Superior temporal gyrus (tissue), 1 donor: ENCODE results near the gene ADCY7.

Experiments
- DNase-seq: peaks from one replicate; pipeline ENCODE4 v3.0.0-alpha.2; 2016; ENCODE audit errors: extremely low spot score

Gene ADCY7

DNA sequence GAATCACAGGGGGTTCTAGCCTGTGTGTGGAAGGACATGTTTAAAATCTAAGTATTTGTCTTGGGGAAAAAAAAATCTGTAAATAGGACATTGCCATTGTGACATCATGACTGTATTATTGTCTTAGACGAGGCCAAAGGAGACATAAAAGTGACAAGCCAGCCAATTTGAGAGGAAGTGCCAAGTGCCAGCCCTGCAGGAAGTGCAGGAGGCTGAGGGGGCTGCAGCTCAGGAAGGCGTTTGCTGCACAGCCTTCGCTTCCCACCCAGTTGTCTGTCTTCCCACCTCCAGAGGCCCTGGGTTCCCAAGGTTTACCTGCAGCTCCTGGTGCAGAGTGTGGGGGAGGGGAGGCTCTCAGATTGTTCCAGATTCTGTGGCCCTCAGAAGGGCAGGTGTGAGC lies 1.3 kb downstream of the ADCY7 start:
- no peak for DNase-seq

DNA sequence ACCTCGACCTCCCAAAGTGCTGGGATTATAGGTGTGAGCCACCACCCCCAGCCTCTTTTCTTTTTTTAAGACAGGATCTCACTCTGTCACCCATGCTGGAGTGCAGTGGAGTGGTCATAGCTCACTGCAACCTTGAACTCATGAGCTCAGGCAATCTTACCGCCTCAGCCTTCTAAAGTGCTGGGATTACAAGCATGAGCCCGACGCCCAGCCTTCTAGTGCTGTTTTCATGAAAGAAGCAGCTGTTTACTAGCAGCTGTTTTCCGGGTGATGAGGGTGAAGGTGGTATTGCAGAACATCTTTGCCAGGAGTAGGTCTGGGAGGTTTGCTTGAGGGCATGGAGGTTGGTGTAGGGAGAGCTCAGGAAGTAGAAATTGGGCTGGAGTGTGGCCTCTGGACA lies 2.0 kb downstream of the ADCY7 start:
- DNase-seq: no peak

DNA sequence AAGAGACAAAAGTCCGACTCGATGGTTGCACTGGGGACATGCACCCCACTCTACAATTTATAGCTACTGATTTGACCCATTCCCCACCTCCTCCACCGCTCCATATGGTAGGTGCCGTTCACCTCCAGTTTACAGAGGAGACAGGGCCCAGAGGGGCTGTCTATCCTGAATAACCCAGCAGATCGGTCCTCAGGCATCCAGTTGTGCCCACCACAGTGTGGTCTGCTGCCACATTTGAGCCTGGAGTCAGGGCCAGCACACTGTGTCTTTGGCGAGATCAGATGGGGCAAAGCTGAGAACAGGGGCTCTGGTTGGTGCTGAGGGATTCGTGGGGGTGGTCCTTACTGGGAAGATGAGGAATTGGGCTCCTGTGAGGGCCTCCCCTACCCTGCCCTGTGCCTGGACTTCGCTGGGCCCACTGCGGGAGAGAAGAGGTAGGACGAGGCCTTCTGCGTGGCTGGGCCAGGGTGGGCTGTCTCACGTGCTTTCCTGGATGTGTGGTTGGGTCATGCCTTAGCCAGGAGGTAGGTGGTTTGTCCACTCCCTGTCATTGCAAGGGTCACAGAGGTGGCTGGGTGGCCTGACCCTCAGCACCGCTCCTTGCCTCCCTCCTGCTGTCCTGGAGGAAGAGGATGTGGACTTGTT lies 2.8 kb downstream of the ADCY7 start:
- DNase-seq: no peak

DNA sequence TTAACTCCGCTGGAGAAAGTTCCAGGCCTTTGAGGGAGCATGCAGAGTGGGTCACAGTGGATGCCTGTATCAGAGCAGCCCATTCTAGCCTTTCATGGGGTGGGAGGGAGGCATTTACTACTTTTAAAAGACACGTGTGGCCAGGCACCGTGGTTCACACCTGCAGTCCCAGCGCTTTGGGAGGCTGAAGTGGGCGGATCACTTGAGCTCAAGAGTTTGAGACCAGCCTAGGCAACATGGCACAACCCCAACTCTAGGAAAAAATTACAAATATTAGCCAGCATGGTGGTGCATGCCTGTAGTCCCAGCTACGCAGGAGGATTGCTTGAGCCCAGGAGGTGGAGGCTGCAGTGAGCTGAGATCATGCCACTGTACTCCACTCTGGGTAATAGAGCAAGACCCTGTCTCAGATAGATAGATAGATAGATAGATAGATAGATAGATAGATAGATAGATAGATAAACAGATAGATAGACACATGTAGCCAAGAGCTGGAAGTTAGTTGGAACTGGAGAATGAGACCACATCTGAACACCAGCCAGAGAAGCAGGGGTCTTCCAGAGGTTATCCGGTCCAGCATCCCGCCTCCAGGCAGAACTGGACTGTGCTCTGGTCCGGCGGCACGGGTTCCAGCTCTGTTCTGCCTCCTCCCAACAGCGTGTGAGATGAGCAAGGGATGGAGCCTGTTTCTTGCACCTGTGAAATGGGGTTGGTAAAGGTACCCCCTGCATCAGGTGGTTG lies 3.6 kb downstream of the ADCY7 start:
- no peak for DNase-seq

DNA sequence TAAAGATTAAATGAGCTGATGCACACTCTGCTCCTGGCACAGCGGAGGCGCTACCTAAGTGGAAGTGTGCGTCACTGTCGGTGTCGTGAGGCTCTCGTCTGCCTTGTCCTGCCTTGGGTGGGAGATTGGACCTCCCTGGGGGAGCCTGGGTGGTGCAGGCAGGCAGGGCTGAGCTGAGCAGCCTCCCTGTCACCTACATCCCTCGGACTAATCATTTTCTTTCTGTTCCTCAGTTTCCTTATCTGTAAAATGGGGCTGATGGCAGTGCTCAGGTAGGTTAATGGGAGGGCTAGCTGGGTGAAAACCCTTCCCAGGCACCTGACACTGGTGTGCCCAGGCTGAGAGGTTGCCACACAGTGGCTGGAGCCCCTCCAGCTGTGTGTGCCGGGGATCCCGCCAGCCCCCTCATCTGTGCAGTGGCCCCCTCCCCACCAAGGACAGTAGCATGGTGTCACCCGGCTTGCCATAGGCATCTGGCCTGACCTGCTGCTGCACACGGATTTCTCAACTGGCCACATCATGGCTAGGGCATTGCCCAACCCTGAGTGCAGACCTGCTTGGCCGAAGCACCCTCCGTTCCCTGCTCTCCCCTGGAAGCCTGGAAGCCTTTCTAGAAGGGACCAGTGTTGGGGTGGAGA lies 4.3 kb downstream of the ADCY7 start:
- DNase-seq: no peak

DNA sequence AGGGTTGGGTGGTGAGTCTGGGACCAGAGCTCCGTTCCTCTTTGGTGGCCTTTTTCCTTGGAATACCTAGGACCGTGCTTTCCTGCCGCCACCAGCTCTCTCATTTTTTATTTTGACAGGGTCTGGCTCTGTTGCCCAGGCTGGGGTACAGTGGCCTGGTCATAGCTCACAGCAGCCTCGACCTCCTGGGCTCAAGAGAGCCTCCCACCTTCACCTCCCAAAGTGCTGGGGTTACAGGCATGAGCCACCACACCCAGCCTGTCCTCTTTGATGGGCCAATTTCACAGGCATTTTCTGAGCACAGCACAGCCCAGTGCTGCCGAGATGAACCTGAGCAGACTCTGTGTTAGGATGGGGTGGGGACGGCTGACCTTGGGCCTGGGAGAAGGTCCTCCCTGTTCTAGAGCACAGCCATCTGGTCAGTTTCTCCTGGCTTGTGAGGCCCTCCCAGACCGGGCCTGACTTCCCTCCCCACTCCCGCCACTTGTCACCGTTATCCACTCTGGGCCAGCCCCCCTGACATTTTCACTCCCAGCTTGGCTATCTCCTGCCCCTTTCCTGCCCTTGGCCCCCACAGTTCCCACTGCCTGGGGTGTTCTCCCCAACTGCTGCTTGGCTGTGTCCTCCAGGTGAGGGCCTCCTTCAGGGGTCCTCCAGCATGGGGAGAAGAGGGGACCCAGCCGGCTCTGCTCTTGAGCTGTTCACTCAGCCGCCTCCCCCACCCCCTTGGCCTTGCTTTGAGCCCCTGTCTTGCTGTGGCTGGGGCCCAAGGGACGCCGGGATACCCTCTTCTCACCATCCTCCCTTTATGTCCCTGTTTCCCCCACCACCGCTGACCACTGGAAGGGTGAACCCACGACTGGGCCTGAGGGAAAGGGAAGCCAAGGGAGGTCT lies 5.0 kb downstream of the ADCY7 start:
- no peak for DNase-seq

DNA sequence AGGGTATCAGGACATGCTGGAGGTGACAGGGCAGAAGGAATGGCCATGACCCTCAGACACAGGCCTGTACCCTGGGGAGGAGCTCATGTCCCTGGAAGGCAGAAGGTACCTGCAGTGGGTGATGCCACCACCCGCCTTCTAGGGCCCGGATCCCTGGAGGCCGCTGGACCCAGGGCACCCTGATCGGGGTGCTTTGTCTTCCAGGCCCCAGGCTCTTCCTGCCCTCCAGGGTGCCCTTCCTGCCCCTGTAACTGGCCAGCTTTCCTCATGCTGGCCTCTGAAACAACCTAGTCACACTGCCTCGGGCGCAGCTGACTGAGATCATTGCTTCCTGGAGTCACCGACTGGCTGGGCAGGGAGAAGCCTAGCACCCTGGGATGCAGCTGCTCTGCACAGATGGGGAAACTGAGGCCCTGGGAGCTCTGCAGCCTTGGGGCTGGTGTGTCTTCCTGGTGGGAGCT lies 5.8 kb downstream of the ADCY7 start:
- DNase-seq: no peak

DNA sequence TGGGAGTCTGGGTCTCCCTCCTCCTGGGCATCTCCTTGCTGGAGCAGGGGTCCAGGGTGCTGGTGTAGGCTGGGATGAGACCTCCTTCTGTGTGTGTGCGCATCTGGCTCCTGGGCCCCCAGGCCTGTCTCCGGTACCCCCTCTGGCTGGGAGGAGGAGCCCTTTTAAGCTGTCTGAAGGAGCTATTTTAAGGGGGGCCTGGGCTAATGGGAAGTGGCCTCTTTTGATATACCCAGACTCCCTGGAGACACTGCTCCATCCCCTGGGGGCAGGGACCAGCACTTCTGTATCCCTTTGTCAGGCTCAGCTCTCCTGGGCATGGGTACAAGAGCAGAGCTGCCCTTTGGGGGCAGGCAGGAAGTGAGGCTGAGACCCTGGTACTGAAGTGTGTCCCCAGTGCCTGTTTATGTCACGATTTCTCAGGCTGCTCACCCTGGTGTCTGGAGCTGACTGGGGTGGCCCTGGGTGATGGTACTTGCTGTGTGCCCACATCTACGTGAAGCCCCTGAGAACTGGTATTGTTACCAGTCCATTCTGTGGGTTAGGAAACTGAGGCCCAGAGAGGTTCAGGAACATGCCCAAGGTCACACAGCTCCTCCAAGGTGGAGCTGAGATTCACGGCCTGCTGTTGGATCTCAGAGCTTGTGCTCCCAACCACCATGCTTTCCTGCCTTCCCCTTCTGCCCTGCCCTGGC lies 6.5 kb downstream of the ADCY7 start:
- DNase-seq: no peak

DNA sequence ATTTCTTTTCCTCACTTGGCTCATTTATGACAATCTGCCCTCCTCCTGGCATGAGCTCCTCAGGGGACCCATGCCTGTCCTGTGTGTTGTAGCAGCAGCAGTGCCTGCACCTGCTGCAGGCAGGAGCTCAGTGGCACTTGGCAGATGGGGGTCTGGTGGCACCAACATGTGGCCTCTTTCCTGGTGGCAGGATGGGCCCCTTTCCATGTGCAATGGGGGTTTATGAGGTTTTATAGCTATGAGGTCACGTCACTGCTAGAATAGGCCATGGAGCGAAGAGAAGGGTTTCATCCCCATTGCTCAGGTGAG lies 7.0 kb downstream of the ADCY7 start:
- no peak for DNase-seq

DNA sequence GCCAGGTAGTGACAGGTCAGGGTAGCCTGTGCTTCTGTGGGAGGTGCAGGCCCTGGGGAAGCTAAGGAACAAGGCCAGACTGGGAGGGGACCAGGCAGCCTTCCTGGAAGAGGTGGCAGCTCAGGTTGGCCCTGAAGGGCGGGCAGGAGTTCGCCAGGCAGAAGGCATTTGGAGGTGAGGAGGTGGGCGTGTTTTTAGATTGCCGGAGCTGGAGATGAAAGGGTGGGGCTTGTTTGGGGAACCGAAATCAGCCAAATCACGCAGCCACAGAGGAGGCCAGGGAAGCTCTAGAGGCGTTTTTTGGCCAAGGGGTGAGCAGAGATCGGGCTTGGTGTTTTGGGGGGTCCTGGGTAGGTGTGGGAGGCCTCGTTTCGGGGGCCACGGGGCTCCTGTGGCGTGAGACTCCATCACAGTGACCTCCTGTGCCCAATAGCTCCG lies 7.6 kb downstream of the ADCY7 start:
- no peak for DNase-seq

DNA sequence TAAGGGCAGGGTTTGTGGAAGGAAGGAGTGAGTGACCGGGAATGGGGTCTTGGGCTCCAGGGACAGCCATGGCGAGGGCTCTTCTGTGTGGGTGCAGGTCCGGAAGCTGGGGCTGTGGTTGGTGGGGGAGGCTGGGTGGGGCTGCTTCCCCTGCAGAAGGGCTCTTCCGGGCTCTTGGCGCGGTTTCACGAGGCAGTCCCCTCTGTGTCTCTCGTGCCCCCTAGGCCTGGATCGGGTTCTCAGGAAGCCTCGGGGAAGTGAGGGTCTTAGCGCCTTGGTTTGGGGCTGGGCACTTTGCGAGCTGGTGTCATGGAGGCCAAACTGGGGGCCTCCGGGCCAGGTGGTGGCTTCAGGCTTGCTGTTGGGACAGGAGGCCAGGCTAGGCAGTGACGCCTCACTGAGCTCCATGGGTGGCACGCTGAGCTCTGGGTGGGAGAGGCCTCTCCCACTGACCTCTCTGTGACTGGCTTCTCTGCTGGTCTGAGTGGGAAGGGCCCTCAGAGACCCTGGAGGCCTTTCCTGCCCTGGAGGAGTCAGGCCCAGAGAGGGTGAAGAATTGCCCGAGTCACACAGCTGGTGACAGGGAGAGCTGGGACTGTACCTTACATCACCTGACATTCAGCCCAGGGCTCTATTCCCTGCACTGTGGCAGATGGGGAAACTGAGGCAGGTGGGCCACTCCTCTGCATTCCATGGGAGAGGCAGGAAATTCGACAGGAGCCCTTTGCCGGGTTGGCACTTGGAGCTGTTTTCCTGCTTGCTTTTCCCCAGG lies 8.2 kb downstream of the ADCY7 start:
- DNase-seq: no peak

DNA sequence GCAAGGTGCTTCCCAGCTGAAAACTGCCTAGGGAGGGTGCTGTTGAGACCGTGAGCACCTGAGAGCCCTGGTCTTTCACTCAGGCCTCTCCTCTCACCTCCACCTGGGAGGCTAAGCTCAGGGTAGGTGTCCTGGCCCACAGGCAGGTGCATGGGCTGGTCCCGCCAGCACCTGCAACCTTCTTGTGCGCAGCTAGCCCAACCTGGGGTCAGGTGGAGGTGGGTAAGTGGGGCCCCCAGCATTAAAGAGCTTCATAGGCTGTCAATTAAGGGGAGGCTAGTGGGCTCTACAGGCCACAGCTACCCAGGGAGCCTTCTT lies 8.7 kb downstream of the ADCY7 start:
- no peak for DNase-seq

DNA sequence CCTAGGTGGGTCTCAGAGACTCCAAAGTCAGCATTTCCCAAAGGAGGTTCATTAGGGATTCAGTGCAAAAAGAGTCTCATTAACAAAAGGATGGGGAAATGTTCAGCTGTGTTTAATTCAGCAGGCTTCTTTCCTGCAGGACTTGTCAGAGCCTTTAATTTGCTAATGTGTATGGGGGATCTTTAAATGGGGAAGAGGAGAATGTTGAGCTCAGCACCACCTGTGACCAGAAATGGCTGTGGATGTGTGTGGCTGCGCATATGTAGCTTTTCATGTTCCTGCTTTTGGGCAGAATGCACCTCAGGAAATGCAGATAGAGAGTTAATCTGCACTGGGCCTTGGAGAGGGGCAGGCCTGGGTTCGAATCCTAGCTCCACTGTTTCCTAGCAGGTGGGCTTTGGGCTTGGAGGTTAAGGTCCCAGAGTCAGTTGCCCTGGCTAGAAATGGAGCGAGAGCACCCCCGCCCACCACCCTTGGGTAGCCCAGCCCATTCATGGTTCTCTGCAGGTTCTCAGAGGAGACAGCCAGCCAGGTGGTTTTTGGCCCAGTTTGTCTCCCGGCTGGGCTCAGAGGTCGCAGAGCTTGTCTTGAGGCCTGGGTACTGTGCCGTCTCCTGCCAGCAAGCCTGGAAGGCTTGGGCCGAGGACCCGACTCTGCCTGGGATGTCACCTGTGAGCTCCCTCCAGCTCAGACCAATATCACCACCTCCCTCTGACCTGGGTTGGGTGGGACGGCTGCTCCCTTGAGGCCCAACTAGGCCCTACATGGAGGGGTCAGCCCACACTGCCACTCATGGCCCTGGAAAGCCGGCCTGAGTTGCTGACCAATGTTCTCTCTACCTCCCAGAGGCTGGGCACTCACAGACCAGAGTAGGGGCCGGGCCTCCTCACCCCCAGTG lies 9.3 kb downstream of the ADCY7 start:
- DNase-seq: no peak

DNA sequence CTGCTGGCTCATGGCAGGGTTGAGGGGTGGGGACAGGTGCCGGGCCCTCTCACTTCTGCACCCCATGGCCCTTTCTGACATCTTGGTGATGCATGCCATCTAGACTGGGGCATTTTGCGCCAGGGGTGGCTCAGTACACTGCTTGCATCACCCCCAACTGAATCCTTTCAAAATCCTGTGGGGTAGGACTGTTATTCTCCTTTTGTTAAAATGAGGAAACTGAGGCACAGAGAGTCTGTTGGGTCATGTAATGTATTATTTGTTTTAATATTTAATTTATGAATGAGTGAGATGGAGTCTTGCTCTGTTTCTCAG lies 9.9 kb downstream of the ADCY7 start:
- DNase-seq: no peak

DNA sequence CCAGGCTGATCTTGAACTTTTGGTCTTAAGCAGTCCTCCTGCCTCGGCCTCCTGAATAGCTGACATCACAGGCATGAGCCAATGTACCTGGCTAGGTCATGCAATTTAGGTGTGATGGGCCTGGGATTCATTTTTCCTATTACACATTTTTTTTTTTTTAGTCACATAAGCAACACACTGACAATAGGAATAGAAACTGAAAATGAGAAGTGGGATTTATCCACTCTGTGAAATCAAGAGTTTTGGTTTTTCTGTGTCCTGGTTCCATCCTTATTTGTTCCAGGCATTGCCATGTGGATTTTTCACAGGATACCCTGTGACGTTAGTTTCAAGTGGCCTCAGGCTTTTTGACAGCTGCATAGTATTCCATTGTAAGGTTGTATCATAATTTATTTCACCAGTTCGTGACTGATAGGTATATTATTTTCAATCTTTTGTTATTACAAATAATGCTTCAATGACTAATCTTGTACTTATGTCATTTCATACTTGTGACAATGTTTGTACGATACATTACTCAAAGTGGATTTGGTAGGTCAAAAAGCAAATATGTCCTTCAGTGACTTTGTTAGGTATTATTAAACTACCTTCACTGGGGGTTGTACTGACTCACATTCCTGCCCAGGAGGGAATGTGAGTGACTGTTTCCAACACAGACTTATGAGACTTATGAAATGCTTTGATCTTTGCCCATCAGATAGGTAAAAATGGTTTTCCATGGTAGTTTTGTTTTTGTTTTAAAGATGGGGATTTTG lies 10.6 kb downstream of the ADCY7 start:
- no peak for DNase-seq

DNA sequence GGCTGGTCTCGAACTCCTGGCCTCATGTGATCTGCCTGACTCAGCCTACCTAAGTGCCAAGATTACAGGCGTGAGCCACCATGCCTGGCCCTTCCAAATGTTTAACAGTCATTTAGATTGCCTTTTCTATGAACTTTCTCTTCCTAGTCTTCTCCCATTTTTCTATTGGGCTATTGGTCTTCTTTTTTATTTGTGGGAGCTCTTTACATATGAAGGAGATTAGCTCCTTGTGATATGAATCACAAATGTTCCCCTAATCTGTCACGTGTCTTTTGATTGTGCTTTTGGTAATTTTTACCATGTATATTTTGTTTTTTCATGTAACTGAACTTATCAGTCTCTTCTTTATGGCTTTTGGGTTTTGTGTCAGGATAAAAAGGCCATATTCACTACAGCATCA lies 11.9 kb downstream of the ADCY7 start:
- no peak for DNase-seq

DNA sequence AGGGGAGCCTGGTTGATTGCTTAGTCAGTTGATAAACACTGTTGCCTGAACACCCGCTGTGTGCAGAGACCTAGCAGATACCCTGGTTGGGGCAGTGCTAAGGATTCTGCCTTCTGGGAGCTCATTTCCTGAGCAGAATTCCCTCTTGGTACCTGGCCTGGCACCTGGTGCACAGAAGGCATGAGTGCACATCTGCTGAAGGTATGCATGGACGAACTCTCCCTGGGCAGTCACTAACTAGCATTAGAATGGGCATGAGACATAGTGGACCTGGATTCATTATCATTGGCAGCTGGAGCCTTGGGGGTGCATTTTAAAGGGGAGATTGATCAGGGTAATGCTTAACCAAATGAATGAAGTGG lies 13.1 kb downstream of the ADCY7 start:
- no peak for DNase-seq

DNA sequence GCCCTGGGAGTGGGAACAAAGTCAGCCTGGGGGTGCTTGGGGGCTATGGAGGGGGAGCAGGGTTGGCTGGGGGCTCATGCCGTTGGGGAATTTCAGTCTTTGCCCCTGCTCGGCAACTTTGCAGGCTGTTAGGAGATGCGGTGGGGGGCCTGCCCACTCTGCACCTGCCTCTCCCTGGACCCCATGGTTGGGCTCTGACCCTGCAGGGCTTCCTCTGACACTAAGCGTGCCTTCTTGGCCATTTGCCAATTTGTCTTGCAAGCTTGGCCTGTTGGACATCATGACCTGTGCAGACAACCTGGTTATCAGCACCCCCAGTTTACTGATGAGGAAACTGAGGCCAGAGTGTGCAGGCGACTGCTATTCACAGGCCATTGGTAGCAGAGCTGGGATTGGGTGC lies 14.6 kb downstream of the ADCY7 start:
- no peak for DNase-seq

DNA sequence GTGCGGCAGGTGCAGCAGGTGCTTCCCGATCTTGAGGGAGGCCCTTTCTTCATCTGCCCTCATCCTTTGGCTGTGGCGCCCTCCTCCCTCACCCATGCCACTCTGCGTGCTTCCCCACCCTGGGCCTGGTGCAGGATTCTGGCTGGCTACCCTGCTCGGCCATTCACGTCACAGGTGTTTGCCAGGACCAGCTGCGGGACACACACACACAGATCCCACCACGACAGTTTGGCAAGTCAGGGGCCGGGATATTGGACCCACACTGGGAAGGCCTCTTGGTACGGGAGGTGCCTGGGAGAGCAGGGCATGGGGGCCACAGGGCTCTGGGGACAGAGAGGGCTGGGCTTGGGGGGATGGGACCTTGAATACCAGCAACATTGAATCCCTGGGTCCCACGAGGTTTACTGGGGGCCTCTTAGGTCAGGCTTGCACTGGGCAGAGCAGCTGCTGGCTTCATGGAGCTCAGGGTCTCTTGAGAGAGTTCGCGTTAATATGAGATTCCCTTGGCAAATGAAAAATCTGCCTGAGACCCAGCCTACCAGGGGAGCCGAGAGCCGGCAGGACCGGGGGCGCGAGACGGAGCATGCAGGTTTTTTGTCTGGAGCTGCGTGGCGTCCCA lies 15.1 kb downstream of the ADCY7 start:
- no peak for DNase-seq
